Measurements from ENCODE around the gene PRR5.

DNA sequence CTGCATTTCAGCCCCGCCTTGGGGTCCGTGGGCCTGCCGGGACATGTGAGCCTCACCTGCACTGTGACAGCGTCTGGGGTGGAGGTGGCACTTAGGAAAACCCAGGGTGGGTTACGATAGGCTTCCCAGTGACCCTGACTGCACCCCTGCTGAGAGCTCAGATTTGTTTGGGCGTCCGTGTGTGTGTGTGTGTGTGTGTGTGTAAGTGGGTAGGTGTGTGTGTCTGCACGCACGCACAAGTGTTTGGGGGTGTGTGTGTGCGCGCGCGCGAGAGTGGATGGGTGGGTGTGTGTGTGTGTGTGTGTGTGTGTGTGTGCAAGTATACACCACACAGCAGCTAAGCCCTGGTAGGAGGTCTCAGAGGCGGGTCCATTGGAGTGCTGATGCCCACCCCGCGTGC lies 38.3 kb downstream of the PRR5 start:
- TF ChIP-seq CTCF (IDR thresholded peaks at IDR 0.05; ENCODE audit: low read depth, low read length, poor library complexity, severe bottlenecking) (no peak), EZH2phosphoT487 (IDR thresholded peaks at IDR 0.05; ENCODE audit: borderline replicate concordance, low read length) (no peak)

Data from DOHH2 (cell line).